HG03066 (cell line): ENCODE data around the gene ADAMTS10.
"Not testable (repeated sequence)": the region's sequence is repeated elsewhere in the genome, so short reads cannot be mapped to it uniquely, and the experiment has no call there.

Experiments
- ATAC-seq: cut with Tn5 transposase; IDR thresholded peaks from one replicate; pipeline ENCODE4 v1.9.1; 2021; ENCODE audit warnings: low read depth; ENCODE audit not compliant: unreplicated experiment

The ADAMTS10 gene

DNA sequence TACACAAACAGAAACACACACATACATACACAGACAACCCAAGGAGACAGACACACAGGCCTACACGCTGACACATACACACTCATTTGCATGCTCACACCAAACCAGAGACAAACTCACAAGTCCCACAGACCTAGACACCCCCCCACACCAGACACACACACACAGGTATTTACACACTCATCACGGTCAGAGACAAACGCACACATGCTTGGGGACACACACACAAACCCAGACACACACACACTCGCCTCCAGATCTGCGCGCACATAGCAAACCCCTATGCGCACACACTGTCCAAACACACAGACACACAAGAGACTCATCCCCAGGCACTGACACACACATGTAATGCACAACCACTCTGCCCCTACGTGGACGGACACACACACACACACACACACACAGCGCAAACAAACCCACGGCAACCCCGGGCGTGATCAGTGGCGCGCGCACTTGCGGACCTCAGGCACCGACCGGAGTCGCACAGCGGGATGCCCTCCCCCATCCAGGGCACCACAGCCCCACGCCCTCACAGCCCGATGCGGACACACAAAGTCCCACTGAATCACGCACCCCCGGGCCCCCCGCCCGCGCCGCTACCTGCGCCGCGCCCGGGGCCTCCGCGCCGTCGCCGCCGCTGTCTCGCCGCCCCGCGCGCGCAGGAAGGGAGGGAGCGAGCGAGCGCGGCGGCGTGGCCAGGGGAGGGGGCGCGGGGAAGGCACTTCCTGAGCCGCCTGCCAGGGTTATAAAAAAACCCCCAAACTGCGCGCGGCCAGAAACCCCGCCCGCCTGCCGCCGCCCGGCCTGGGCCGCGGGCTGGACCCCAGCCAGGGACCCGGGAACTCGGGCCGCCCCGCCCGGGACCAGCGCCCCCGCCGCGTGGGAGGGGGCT, at the start of gene ADAMTS10:
TSS of gene ADAMTS10 (minus strand) at position 675 of the 895 bp plus-strand sequence. CDS start 5,005 bp downstream, outside the sequence.
- no peak for ATAC-seq

DNA sequence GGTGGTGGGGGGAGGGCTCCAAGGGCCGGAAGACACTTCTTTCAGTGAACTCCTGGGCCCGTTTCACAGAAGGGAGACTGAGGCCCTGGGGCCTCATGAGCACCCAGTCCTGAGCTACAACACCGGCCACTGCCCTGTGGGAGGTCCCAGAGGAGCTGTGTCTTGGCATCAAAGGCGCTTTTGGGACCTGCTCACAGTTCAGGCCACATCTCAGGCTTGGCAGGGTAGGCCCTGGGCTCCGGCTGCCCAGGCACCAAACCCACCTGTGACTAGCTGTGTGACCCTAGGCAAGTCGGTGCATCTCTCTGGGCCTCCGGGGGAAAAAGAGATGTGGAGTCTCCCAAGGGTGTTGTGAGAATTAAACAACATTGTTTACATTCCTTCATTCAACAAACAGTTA, 49.4 kb upstream of the ADAMTS10 start:
- ATAC-seq: no peak

DNA sequence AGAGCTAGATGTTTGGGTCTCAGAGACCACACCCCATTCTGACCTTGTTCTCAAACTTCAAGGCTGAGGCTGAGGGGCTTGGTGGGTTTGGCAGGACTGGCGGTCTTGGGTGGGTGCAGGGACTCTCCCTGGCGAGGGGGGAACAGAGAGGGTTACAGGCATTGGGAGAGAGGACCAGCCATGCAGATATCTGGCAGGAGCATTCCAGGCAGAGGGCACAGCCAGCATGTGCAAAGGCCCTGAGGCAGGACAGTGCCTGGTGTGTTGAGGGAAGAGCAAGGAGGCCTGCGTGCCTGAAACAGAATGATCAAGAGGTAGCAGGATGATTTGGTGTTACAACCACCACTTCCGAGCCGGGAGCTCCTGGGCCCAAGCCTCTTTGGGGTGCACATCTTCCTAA, 47.4 kb upstream of the ADAMTS10 start:
- ATAC-seq: no peak

DNA sequence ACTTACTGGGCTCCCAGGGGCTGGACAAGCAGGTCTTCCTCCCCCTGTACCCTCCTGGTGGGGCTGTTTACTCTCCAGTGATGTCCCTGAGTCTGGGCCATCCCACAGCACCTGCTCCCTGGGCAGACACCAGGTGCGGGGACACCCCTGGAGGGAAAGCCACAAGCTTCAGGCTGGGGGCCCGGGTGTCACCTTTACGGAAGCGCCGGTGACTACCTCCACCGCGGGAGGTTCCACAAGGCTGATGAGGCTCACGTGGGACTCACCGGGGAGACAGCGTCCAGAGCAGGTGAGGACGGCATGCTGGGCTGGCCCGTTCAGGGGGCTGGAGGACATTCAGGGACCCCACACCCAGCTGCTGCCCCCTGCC, 44.8 kb upstream of the ADAMTS10 start:
- no peak for ATAC-seq

DNA sequence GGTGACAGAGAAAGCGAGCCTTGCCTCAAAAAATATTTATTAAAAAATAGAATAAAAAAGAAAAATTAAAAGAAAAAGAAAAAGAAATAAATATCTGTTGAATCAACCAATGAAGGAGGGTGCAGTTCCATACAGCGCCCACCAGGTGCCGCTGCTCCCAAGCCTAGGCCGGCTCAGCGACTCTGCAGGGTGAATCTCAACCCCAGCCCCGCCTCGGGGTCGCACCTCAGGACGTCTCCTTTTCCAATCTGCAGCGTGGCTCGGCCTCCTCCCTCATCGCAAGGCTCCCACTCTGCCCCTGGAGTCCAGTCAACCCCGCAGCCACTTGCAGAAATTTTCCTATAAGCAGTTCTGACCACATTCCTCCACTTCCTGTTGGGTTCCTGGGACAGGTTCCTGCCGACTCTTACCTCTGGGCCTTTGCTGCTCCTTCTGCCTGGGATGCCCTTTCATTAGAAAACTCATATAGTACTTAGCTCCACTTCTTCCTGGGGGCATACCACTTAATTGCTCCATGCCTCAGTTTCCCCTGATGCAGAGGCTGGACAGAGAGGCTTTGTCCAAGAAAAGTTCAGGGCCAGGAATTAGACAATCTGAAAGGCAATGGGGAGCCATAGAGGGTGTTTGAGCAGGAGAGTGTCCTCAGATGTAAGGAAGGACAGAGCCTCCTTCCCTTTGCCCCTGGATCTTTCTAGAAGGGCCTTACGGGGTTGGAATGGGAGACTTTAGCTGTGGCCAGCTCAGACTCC, 44.2 kb upstream of the ADAMTS10 start:
- no peak for ATAC-seq

DNA sequence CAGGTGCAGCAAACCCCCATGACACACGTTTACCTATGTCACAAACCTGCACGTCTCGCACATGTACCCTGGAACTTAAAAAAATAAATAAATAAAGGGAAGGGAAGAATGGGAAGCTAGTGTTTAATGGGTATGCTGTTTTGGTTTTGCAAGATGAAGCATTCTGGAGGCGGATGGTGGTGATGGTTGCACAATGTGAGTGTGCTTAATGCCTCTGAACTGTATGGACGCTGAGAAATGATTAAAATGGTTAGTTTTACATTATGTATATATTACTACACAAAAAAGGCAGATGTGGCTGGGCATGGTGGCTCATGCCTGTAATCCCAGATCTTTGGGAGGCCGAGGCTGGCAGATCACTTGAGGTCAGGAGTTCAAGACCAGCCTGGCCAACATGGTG, 37.7 kb upstream of the ADAMTS10 start:
- ATAC-seq: no peak

DNA sequence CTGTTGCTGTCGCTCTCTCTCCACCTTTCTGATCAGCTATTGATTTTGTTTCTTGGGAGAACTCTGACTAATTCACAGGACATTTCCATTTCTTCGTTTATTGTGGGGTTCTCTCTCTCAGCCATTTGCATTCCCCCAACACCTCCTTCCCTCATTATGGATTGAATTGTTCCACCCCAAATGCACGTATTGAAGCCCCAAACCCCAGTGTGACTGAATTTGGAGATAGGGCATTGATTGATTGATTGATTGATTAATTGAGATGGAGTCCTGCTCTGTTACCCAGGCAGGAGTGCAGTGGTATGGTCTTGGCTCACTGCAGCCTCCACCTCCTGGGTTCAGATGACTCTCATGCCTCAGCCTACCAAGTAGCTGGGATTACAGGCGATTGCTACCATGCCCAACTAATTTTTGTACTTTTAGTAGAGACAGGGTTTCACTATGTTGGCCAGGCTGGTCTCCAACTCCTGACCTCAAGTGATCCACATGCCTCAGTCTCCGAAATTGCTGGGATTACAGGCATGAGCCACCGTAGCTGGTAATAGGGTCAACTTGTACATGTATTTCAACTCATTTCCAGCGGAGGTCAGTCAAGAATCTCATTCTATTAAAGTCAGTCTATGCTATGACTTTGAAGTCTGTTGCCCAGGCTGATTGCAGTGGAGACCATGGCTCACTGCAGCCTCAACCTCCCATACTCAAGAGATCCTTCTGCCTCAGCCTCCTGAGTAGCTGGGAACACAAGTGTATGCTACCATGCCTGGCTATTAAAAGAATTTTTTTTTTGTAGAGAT, 33.5 kb upstream of the ADAMTS10 start:
- no peak for ATAC-seq

DNA sequence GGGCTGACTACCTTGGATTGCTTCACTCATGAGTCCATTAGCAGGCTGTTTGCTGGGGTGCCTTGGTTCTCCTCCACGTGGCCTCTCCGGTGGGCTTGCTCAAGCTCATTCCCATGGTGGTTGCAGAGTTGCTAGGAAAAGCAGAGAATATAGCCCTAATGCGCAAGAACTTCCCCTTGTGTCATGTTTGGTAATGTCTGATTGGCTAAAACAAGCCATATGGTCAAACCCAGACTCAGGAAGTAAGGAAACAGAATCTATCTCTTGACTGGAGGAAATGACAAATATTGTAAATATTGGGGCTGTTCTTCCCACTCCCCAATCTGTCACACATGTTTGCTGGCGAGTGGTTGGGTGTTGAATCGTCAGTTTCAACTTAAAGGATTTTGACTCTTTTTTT, 32.0 kb upstream of the ADAMTS10 start:
- no peak for ATAC-seq

DNA sequence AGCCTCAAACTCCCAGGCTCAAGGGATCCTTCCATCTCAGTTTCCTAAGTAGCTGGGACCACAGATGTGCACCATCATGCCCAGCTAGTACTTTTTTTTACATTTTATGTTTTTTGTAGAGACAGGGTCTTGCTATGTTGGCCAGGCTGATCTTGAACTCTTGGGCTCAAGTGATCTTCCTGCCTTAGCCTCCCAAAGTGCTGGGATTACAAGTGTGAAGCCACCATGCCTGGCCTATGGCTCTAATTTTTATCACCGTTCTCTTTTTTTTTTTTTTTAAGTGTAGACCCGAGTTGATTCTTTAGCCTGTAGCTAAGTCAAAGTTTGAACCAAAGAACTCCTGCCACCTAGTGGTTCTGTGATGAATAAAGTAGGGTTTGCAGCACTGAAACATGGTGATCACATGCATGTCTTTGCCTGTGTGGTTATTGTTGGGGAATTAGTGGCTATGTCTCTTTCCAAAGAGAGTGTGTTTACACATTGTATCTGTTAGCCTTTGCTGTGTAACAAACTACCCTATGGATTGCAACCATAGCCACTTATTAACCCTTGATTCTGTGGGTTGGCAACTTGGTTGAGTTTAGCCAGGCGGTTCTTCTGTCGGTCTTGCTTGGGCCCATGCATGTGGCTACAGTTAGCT, 31.5 kb upstream of the ADAMTS10 start:
- no peak for ATAC-seq

DNA sequence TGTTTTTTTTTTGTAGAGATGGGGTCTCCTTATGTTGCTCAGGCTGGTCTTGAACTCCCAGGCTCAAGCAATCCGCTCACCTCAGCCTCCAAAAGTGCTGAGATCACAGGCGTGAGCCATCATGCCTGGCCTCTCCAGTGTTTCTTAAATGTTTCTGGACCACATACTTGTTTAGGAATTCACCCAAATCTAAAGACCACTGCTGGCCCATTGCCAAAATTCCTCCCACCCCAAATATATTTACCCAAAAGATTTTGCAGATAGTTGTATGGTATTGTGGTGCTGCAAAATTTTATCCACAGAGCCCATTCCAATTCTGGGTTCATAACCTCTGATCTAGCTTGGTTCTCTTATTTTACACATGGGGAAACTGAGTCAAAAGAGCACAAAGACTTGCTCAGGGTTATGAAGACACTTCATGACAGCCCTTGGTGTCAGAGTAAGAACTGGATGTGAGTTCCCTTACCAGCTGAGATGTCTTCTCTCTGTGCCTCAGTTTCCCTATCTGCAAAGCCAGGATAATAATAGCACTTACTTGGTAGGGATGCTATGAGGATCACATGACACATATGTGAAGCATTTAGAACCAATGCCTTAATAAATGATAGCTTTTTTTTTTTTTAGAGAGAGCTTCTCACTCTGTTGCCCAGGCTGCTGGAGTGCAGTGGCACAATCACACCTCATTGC, 30.8 kb upstream of the ADAMTS10 start:
- no peak for ATAC-seq

DNA sequence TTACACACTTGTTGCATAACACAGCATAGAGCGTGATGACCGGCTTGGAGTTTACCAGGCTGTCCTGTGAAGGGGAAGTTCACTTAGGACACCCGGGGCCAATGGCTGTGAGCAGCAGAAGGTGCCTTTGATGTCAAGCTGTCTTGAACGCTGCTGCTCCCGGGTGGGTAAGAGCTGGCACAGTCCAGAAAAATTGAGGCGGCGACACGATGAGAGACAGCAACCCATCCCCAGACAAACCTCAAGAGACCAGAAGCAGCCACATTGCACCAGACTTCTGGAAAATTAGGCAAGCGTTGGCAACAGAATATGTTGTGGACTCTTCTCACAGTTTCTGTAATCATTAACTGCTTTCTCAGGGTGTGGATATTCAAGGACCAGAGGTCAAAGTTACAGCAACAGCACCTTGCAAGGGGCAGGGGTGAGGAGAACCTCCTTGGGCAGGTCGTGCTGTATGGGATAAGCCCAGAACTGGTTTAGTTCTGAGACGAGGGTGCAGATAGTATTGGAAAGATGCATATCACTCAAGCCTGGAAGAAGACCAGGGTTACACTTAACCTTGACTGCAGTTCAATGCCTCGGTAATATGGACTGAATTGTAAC, 30.0 kb upstream of the ADAMTS10 start:
- no peak for ATAC-seq

DNA sequence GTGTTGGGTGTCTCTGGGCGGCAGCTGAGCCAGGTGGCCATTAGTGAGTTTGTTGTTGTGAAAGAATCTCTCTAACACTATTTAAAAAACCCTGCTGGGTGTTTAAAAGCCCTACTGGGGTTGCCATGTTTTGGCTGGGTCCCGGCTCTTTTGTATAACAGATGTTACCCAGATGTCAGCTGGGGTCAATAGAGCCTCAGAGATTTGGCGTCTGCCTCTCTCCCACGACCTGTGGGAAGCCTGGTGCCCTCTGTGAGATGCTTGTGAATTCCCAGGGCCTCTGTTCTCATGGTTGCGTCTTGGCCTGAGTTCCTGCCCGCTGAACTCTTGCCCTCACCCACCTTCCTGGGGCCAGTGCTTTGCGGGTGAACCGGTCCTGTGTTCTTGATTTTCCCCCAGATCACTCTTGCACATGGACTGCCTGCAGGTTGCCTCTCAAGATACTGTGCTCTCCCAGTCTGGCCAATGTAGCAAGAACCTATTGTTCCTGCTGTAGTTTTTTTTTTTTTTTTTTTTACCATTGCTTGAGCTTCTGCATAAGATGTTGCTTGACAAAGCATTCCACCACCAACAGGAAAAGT, 29.4 kb upstream of the ADAMTS10 start:
- ATAC-seq: no peak

DNA sequence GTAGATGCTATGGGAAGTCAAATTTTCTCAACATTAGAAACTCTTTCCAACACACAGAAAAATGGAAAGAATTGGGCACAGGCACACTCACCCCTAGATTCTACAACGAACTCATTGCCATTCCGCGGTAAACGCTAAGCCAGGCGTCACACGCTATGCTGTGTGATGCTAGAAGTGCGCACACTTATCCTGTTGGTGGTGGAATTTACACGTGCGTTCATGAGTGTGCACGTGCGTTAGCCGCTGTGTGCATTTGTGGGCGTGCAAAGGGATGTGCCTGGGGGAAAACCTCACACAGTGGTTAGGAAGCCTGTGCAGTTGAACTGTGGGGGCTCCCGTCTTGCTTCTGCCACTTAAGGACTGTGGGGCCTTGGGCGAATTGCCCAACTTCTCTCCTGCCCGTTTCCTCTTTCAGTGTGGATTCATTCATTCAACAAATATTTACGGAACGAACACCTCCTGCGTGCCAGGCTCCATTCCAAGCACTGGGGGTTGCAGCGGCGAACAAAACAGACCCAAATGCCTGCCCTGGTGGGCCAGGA, 27.6 kb upstream of the ADAMTS10 start:
- no peak for ATAC-seq

DNA sequence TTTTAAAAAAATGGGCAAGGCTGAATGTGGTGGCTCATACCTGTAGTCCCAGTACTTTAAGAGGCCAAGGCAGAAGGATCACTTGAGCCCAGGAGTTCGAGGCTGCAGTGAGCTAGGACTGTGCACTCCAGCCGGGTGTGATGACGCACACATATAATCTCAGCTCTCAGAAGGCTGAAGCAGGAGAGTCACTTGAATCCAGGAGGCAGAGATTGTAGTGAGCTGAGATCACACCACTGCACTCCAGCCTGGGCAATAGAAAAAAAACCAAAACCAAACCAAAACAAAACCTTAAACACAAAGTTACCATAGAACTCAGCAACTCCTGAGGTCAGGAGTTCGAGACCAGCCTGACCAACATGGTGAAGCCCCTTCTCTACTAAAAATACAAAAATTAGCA, 26.6 kb upstream of the ADAMTS10 start:
- not testable (repeated sequence) for ATAC-seq

DNA sequence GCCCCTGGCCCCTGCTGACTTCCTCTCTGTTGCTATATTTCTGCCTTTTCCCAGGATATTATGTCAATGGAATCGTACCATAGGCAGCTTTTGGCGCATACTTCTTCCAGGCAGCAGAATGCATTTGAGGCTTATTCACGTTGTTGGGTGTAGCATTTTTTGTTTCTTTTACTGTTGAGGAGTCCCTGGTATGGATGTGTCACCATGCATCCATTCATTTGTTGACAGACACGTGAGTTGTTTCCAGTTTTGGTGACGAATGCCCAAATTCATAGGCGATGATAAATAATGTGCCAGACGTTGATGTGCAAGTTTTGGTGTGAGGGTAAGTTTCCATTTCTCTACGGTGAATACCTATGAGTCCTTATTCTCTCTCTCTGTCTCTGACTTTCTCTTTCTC, 24.9 kb upstream of the ADAMTS10 start:
- no peak for ATAC-seq

DNA sequence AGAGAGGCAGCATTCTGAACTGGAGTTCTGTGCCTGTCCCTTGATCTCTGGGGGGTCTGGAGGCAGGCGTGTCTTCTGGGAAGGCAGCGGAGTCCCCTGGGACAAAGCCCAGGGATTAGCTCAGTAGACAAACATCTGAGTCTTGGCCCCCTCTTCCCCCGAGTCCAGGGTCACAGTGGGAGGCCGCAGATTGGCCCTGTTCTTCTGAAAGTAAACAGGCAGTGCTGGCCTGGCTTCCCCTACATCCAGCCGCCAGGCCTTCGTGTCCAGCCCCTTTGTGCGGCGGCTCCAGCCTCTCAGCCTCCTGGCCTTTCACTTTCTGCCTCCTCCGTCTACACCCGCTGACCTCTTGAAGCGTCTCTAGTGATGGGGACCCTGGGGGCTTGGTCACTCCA, 20.9 kb upstream of the ADAMTS10 start:
- ATAC-seq: no peak

DNA sequence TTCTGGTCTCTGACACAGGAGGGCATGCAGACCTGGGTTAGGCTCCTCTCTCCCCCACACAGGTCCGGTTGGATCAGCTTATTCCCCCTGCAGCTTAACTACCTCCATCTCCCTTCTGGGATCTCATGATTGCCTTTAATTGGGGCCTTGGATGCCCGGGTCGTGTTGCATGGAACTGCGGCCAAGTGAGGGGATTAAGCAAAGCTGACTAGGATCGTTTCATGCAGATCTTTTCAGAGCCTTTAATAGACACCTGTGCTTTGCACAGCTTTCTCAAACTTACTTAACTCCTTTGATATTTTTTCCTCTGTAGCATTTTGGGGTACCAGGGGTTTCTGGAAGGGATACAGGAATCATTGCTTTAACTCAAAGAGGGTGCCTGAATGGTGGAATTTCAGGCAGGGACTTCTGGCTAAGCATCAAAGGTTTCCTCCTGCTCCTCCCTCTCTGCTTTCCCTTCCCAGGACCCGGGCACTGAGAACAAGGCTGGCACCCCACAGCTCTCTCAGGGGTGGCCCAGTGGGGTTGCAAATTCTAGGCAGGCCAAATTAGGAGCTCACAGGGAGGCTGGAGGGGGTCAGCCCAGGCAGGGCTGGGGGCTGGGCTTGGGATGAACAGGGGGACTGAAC, 20.4 kb upstream of the ADAMTS10 start:
- no peak for ATAC-seq

DNA sequence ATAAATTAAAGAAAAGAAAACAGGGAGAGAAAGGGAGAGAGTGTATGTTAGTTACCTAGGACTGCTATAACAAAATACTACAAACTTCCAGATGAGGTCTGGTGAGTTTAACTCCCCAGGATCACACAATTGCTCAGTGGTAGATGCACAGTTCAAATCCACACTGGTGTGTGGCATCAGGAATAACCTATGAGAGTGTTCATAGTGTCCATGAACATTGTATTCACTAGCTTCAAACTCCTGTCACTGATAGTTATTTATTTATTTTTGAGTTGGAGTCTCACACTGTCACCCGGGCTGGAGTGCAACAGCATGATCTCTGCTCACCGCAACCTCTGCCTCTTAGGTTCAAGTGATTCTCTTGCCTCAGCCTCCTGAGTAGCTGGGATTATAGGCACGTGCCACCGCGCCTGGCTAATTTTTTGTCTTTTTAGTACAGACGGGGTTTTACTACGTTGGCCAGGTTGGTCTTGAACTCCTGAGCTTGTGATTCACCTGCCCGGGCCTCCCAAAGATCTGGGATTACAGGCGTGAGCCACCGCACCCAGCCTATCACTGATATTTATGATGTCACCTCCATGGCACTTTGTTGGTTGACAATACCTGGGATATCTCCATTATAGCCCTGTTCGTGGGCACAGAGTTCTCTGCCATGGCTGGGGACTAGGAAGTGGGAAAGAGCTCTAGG, 19.6 kb upstream of the ADAMTS10 start, which contains the start of gene NFILZ:
TSS of gene NFILZ (plus strand) at position 638 of the 688 bp plus-strand sequence. CDS start 46,133 bp downstream, outside the sequence.
- ATAC-seq: no peak
